ENCODE measurements around the gene BRD4. TPM values are rescaled to one million over a fixed set of nuclear protein-coding genes. Genes with fewer than 3 reads are reported as not detected.

Gene BRD4
- polyA plus RNA-seq, 1 donor from 2014 or later, result 3.6 TPM

- no peak overlapping the region for H3K4me2 ChIP-seq (ENCODE audit: low read length)
- no peak overlapping the region for H3K9ac ChIP-seq (ENCODE audit: low read length)
Measured at GRCh38 chr19:15231271-15231670, 101.1 kb downstream of the BRD4 start.

GRCh38 chr19:15227261-15227660 lies 105.1 kb downstream of the BRD4 start:
- no peak overlapping the region for H3K4me3 ChIP-seq (ENCODE audit: low read length)
- H3K27me3 ChIP-seq (ENCODE audit: insufficient read depth, low read depth, low read length), result peaks cover 14% of the 10 kb centered on the region
- no peaks in the 10 kb centered on the region for H3K36me3 ChIP-seq (ENCODE audit: insufficient read depth, low read length)
- no peak overlapping the region for H3K27ac ChIP-seq (ENCODE audit: low read length)
- no peaks in the 10 kb centered on the region for H3F3A ChIP-seq (ENCODE audit: insufficient read depth, low read length, poor library complexity, severe bottlenecking)
- no peak overlapping the region for H2AFZ ChIP-seq (ENCODE audit: low read depth, low read length)
- H3K9me2 ChIP-seq (ENCODE audit: insufficient read depth, low read length), result no peaks in the 10 kb centered on the region
- H3K9ac ChIP-seq (ENCODE audit: low read length), result no peak overlapping the region
- H3K4me2 ChIP-seq (ENCODE audit: low read length), result no peak overlapping the region
- H4K20me1 ChIP-seq (ENCODE audit: insufficient read depth), result no peaks in the 10 kb centered on the region
- H3K79me2 ChIP-seq (replicated peaks; ENCODE audit: insufficient read depth, low read length), result no peaks in the 10 kb centered on the region
- no peaks in the 10 kb centered on the region for H3K9me3 ChIP-seq (ENCODE audit: low read length)
- TF ChIP-seq EZH2 (IDR thresholded peaks at IDR 0.05; ENCODE audit: borderline replicate concordance, insufficient read depth, low read length, poor library complexity, severe bottlenecking) (no peak), SMC3 (conservative IDR thresholded peaks at IDR 0.05; ENCODE audit: poor library complexity) (no peak)

More at GRCh38 chr19:15231271-15231670, 101.1 kb downstream of the BRD4 start:
- no peak overlapping the region for H3K4me3 ChIP-seq (ENCODE audit: low read length)
- no peaks in the 10 kb centered on the region for H3K79me2 ChIP-seq (replicated peaks; ENCODE audit: insufficient read depth, low read length)
- peaks cover 26% of the 10 kb centered on the region for H3K27me3 ChIP-seq (ENCODE audit: insufficient read depth, low read depth, low read length)
- no peak overlapping the region for H2AFZ ChIP-seq (ENCODE audit: low read depth, low read length)
- H3F3A ChIP-seq (ENCODE audit: insufficient read depth, low read length, poor library complexity, severe bottlenecking), result no peaks in the 10 kb centered on the region
- H3K9me3 ChIP-seq (ENCODE audit: low read length), result no peaks in the 10 kb centered on the region
- TF ChIP-seq MXI1 (conservative IDR thresholded peaks at IDR 0.05; ENCODE audit: poor library complexity, severe bottlenecking) (no peak), RAD21 (conservative IDR thresholded peaks at IDR 0.05) (no peak), POLR2AphosphoS5 (IDR thresholded peaks at IDR 0.05) (no peak), TAF1 (IDR thresholded peaks at IDR 0.05; ENCODE audit: low read depth) (no peak), CTCF (IDR thresholded peaks at IDR 0.05; ENCODE audit: poor library complexity, severe bottlenecking) (no peak), SMC3 (conservative IDR thresholded peaks at IDR 0.05; ENCODE audit: poor library complexity) (no peak), EP300 (conservative IDR thresholded peaks at IDR 0.05; ENCODE audit: poor library complexity, severe bottlenecking) (no peak), EZH2 (IDR thresholded peaks at IDR 0.05; ENCODE audit: borderline replicate concordance, insufficient read depth, low read length, poor library complexity, severe bottlenecking) (no peak)
- TF ChIP-seq, protein P1, sequence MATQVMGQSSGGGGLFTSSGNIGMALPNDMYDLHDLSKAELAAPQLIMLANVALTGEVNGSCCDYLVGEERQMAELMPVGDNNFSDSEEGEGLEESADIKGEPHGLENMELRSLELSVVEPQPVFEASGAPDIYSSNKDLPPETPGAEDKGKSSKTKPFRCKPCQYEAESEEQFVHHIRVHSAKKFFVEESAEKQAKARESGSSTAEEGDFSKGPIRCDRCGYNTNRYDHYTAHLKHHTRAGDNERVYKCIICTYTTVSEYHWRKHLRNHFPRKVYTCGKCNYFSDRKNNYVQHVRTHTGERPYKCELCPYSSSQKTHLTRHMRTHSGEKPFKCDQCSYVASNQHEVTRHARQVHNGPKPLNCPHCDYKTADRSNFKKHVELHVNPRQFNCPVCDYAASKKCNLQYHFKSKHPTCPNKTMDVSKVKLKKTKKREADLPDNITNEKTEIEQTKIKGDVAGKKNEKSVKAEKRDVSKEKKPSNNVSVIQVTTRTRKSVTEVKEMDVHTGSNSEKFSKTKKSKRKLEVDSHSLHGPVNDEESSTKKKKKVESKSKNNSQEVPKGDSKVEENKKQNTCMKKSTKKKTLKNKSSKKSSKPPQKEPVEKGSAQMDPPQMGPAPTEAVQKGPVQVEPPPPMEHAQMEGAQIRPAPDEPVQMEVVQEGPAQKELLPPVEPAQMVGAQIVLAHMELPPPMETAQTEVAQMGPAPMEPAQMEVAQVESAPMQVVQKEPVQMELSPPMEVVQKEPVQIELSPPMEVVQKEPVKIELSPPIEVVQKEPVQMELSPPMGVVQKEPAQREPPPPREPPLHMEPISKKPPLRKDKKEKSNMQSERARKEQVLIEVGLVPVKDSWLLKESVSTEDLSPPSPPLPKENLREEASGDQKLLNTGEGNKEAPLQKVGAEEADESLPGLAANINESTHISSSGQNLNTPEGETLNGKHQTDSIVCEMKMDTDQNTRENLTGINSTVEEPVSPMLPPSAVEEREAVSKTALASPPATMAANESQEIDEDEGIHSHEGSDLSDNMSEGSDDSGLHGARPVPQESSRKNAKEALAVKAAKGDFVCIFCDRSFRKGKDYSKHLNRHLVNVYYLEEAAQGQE (IDR thresholded peaks at IDR 0.05; ENCODE audit: borderline replicate concordance), result no peak
- no peak overlapping the region for H3K27ac ChIP-seq (ENCODE audit: low read length)
- H3K9me2 ChIP-seq (ENCODE audit: insufficient read depth, low read length), result no peaks in the 10 kb centered on the region
- H3K36me3 ChIP-seq (ENCODE audit: insufficient read depth, low read length), result no peaks in the 10 kb centered on the region
- no peaks in the 10 kb centered on the region for H4K20me1 ChIP-seq (ENCODE audit: insufficient read depth)

GRCh38 chr19:15225760-15226159 lies 106.6 kb downstream of the BRD4 start:
- no peak for TF ChIP-seq EP300 (conservative IDR thresholded peaks at IDR 0.05; ENCODE audit: poor library complexity, severe bottlenecking)
- no peak for TF ChIP-seq SMC3 (conservative IDR thresholded peaks at IDR 0.05; ENCODE audit: poor library complexity)
- TF ChIP-seq CTCF (IDR thresholded peaks at IDR 0.05; ENCODE audit: poor library complexity, severe bottlenecking), result no peak
- TF ChIP-seq EZH2 (IDR thresholded peaks at IDR 0.05; ENCODE audit: borderline replicate concordance, insufficient read depth, low read length, poor library complexity, severe bottlenecking), result no peak
- TF ChIP-seq RAD21 (conservative IDR thresholded peaks at IDR 0.05), result no peak
- no peak for TF ChIP-seq POLR2AphosphoS5 (IDR thresholded peaks at IDR 0.05)
- no peak for TF ChIP-seq TAF1 (IDR thresholded peaks at IDR 0.05; ENCODE audit: low read depth)
- no peak for TF ChIP-seq MXI1 (conservative IDR thresholded peaks at IDR 0.05; ENCODE audit: poor library complexity, severe bottlenecking)
- TF ChIP-seq, protein P1 (IDR thresholded peaks at IDR 0.05; ENCODE audit: borderline replicate concordance), result no peak
- H3K9me2 ChIP-seq (ENCODE audit: insufficient read depth, low read length), result no peaks in the 10 kb centered on the region
- no peak overlapping the region for H3K27ac ChIP-seq (ENCODE audit: low read length)

More at GRCh38 chr19:15225760-15226159, 106.6 kb downstream of the BRD4 start:
- no peaks in the 10 kb centered on the region for H3K9me3 ChIP-seq (ENCODE audit: low read length)
- H3K27me3 ChIP-seq (ENCODE audit: insufficient read depth, low read depth, low read length), result no peaks in the 10 kb centered on the region
- no peak overlapping the region for H3K4me3 ChIP-seq (ENCODE audit: low read length)
- no peaks in the 10 kb centered on the region for H4K20me1 ChIP-seq (ENCODE audit: insufficient read depth)
- H2AFZ ChIP-seq (ENCODE audit: low read depth, low read length), result no peak overlapping the region
- no peaks in the 10 kb centered on the region for H3F3A ChIP-seq (ENCODE audit: insufficient read depth, low read length, poor library complexity, severe bottlenecking)
- H3K9ac ChIP-seq (ENCODE audit: low read length), result no peak overlapping the region
- H3K36me3 ChIP-seq (ENCODE audit: insufficient read depth, low read length), result no peaks in the 10 kb centered on the region
- no peaks in the 10 kb centered on the region for H3K79me2 ChIP-seq (replicated peaks; ENCODE audit: insufficient read depth, low read length)
- no peak overlapping the region for H3K4me2 ChIP-seq (ENCODE audit: low read length)

Measured in neural cell (in vitro differentiated cells).